ENCODE results near the gene OXTR.

The OXTR gene

GRCh38 chr3:8709287-8709686 is 60.1 kb downstream of the OXTR start:
- no peak for DNase-seq

GRCh38 chr3:8705575-8705974 is 63.8 kb downstream of the OXTR start:
- DNase-seq = no peak

DNA sequence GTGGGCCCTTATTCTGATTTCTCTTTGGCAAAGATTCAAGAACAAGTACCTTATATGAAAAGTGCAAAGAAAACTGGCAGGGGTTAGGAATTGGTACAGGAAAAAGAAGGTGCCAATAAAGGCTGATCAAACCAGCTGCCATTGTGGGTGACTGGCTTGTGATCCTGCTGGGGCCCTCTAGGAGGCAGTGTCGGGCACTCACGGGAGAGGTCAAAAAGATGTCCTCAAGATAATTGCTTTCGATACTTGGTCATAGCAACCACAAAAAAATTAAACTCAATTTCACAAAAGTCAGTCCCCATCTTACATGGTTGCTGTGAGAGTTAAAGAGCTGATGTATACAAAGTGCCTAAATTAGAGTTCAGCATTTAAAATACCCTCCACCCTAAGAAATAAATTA is 66.9 kb downstream of the OXTR start:
- DNase-seq = no peak

All from NCI-H2107 (cell line).